Body of pancreas (tissue), 4 donors: ENCODE measurements around the gene GRM4. TPM values are rescaled to one million over a fixed set of nuclear protein-coding genes. Genes with fewer than 3 reads are reported as not detected.
A peak's percentile ranks its signal among the peaks of the same experiment; 100 is the strongest.

Experiments used
- ATAC-seq: fragments of 150-250 bp; one replicate; pipeline ENCODE4 v1.9.1; 2016
- DNase-seq, 4 donors: peaks; one replicate each; pipeline ENCODE4 v3.0.0-alpha.2; 2019
- H3K27ac ChIP-seq, 4 donors: fragments of 200-600 bp; sonication (generic); 1 replicate in 3 of 4; 2 replicates in 1 of 4; pipeline versions ENCODE4 v1.5.1 to v1.6.1; 2016 to 2019; ENCODE audit warnings: mild to moderate bottlenecking in 1 of 4, mixed read lengths in 1 of 4, moderate library complexity in 1 of 4
- H3K27me3 ChIP-seq, 2 donors: fragments of 200-600 bp; sonication (generic); one replicate each; pipeline ENCODE4 v1.6.0; 2016; ENCODE audit warnings: mild to moderate bottlenecking in 1 of 2
- H3K36me3 ChIP-seq, 2 donors: fragments of 200-600 bp; sonication (generic); replicated peaks in 1 of 2; 2 replicates each; pipeline ENCODE4 v1.5.1; 2016; ENCODE audit warnings: low read depth in 2 of 2; ENCODE audit not compliant: insufficient read depth in 1 of 2
- H3K4me1 ChIP-seq: fragments of 200-600 bp; sonication (generic); one replicate; pipeline ENCODE4 v1.6.0; 2016
- H3K4me3 ChIP-seq, 2 donors: fragments of 200-600 bp; sonication (generic); 1 replicate in 1 of 2; 2 replicates in 1 of 2; pipeline ENCODE4 v1.5.1; 2016 to 2019
- H3K9me3 ChIP-seq, 3 donors: fragments of 200-600 bp; sonication (generic); 1 replicate in 2 of 3; 2 replicates in 1 of 3; pipeline ENCODE4 v1.5.1; 2016
- CTCF ChIP-seq, 7 experiments: fragments of 450-650 bp in 4 of 7; fragments of 200-600 bp in 3 of 7; sonication (generic) in 3 of 7; IDR thresholded peaks; one replicate each; pipeline ENCODE4 v1.5.1; 2016 to 2019; ENCODE audit warnings: antibody characterized with exemption in 7 of 7
- POLR2A ChIP-seq, 3 donors: fragments of 450-650 bp; IDR thresholded peaks; one replicate each; pipeline ENCODE4 v1.6.1; 2016; ENCODE audit warnings: antibody characterized with exemption in 3 of 3, mild to moderate bottlenecking in 2 of 3
- WGBS, 2 donors: methylation state at CpG; one replicate each; pipeline ENCODE4 v1.1.5; 2017; 5-methylcytosine and 5-hydroxymethylcytosine counted together
- intact Hi-C: fragments of 100-400 bp; cut with DNase I; formaldehyde crosslinking; loops from one replicate; pipeline ENCODE4 v1.15.1; 2023
- total RNA-seq, 2 donors: library from RNA; depleted of rRNA; stranded (reverse); fragments of >200 nt; gene quantifications; one replicate each; pipeline ENCODE4 v1.1.0, GENCODE V29; 2016

The GRM4 gene
- total RNA-seq, 2 donors from 2014 or later, result 0.33 TPM; not detected in 1

GRCh38 chr6:34135541-34135940 lies 10.3 kb downstream of the GRM4 start:
- no peaks in the 10 kb centered on the region for H3K36me3 ChIP-seq
- H3K4me3 ChIP-seq, result no peak overlapping the region
- H3K27me3 ChIP-seq, result peaks cover 0 to 10% of the 10 kb centered on the region in 2 donors
- no peaks in the 10 kb centered on the region for H3K9me3 ChIP-seq
- intact Hi-C loops, result no loop called here
- WGBS, 2 donors, result 36 to 56% methylated on average over 2 of the region's 2 CpGs
- TF ChIP-seq CTCF (IDR thresholded peaks at IDR 0.05), result no peak
- TF ChIP-seq POLR2A (IDR thresholded peaks at IDR 0.05), result no peak
- no peak overlapping the region for H3K27ac ChIP-seq
- DNase-seq (no peak), ATAC-seq (no peak)
- no peaks in the 10 kb centered on the region for H3K4me1 ChIP-seq

- DNase-seq (peak in 3 of 4 donors; percentile 29 to 43 (median 31)), ATAC-seq (no peak)
- WGBS, 2 donors, result 32 to 46% methylated on average over 14 to 20 of the region's 20 CpGs
- TF ChIP-seq CTCF (IDR thresholded peaks at IDR 0.05) (no peak), POLR2A (IDR thresholded peaks at IDR 0.05) (no peak)
- no peaks in the 10 kb centered on the region for H3K9me3 ChIP-seq
- no peaks in the 10 kb centered on the region for H3K4me1 ChIP-seq
- no peak overlapping the region for H3K4me3 ChIP-seq
- H3K27ac ChIP-seq, result no peak overlapping the region
- no peaks in the 10 kb centered on the region for H3K27me3 ChIP-seq
- H3K36me3 ChIP-seq, result no peaks in the 10 kb centered on the region
- intact Hi-C loops, result no loop called here
These were observed 13.3 kb downstream of the GRM4 start for GRCh38 chr6:34132486-34133185.

GRCh38 chr6:34131326-34132290 lies 14.3 kb downstream of the GRM4 start:
- Histone ChIP-seq H3K36me3 (no peaks in the 10 kb centered on the region), H3K9me3 (no peaks in the 10 kb centered on the region), H3K4me1 (no peaks in the 10 kb centered on the region), H3K27ac (no peak overlapping the region), H3K27me3 (no peaks in the 10 kb centered on the region), H3K4me3 (no peak overlapping the region)
- 13 to 14% methylated on average over 11 of the region's 11 CpGs for WGBS, 2 donors
- no peak for ATAC-seq
- DNase-seq, result no peak
- intact Hi-C loops, result no loop called here
- TF ChIP-seq CTCF (IDR thresholded peaks at IDR 0.05), result no peak
- no peak for TF ChIP-seq POLR2A (IDR thresholded peaks at IDR 0.05)

GRCh38 chr6:34130862-34131261 lies 15.0 kb downstream of the GRM4 start:
- TF ChIP-seq CTCF (IDR thresholded peaks at IDR 0.05) (no peak), POLR2A (IDR thresholded peaks at IDR 0.05) (no peak)
- Histone ChIP-seq H3K4me1 (no peaks in the 10 kb centered on the region), H3K4me3 (no peak overlapping the region), H3K27ac (no peak overlapping the region), H3K36me3 (no peaks in the 10 kb centered on the region), H3K27me3 (no peaks in the 10 kb centered on the region), H3K9me3 (no peaks in the 10 kb centered on the region)
- 67 to 72% methylated on average over 5 of the region's 5 CpGs for WGBS, 2 donors
- DNase-seq (no peak), ATAC-seq (no peak)
- intact Hi-C loops, result no loop called here
